ENCODE data around the gene PKP1. TPM values are rescaled to one million over a fixed set of nuclear protein-coding genes. Genes with fewer than 3 reads are reported as not detected.
A peak's percentile ranks its signal among the peaks of the same experiment; 100 is the strongest.
"Not testable (repeated sequence)": the region's sequence is repeated elsewhere in the genome, so short reads cannot be mapped to it uniquely, and the experiment has no call there.

The PKP1 gene
- total RNA-seq, 8 experiments from 2014 or later, result 0.21 to 1.8 (median 0.51) TPM; not detected in 2

DNA sequence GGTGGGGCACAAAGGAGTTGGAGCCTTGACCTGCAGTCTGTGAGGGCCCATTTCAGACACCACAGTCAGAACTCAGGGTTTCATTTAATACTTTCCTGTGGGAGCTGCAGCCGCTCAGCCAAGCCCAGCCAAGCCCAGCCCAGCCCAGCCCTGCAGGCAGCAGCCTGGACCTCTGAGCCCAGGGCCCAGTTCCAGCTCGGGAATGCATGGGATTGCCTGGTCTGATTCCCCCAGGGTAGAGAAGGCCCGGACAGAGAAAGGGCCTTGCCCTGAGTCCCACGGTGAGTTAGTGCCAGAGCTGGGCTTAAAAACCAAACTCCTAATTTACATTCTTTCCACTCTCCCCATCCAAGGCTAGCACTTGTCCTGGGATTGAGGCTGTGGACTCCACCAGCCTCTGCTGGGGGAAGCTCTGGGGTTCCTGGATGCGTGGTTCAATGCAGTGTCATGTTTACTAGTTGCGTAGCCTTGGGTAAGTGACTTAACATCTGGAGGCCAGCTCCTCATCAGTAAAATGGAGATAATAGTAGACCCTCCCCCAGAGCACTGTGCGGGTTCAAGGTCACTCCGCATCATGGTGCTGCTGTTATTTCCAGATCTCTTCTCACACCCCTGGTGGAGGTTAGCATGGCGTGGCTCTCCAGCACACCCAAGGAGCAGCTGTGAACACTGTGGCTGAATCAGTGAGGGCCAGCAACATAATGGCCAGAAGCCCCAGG lies 29.2 kb upstream of the PKP1 start:
- ATAC-seq (replicated peaks in 6 of 8), result peak in 4 of 8 experiments; percentile 13 to 92 (median 76)
- Histone ChIP-seq H3K4me3 (no peak overlapping the region), H3K4me1 (replicated peaks in 1 of 2) (no peaks in the 10 kb centered on the region), H3K27ac (no peak overlapping the region)
- in situ Hi-C loops (cut with MboI; ENCODE audit: low pct_unique_long_range_greater_than_20kb in 2 of 9, low sequenced_read_pairs in 9 of 9, unreplicated experiment in 9 of 9), result loop anchor here in 6 of 9 experiments (25.0 kb wide), 2 partner anchors 108 to 258 kb away; partner anchors contain the start of gene CSRP1 (in 2 of the 6)
- WGBS, 10 experiments, result 0 to 100% (median 89%) methylated on average over 1 to 7 of the region's 9 CpGs; no CpG with 5 or more reads in 2 of the 10 experiments

DNA sequence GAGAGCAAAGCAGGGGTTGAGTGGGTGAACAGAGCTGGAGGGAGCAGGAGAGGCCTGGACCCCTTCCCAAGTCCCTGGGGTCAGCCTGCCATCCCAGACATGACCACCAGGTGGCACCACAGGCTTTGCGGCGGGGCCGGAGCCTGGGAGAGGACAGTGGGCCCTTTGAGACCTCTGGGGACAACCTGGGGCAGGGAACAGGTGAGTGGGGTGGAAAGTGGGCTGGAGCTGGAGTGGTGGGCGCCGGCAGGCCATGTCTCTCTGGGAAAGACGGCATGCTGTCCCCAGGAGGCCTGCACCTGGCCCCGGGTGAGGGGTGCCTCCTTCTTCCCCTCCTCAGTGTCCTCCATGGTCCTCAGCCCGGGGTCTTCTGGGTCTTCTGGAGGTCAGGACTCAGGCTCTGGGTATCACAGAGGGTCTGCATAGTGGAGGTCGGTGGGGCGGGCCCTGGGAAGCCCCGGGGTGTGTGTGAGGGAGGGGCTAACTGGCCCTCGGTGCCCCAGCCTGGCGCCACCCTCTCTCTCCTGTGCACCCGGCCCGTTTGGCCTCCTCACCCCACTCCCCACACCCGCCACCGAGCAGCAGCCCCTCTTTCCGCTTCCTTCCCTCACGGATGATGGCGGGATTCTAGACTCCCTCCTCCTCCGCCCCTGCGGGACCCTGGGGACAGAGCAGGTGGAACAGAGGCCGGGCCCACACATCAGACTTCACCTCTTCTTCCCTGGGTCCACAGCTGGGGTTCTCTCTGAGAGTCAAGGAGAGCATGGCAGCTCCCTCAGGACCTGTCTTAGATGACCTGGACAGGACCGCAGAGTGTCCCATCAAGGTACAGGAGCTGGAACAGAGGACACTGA lies 28.5 kb upstream of the PKP1 start:
- 0 to 100% (median 26%) methylated on average over 1 to 6 of the region's 24 CpGs; no CpG with 5 or more reads in 4 of the 10 experiments for WGBS, 10 experiments
- in situ Hi-C loops (cut with MboI; ENCODE audit: low pct_unique_long_range_greater_than_20kb in 2 of 9, low sequenced_read_pairs in 9 of 9, unreplicated experiment in 9 of 9), result loop anchor here in 6 of 9 experiments (25.0 kb wide), 2 partner anchors 107 to 257 kb away; partner anchors contain the start of gene CSRP1 (in 2 of the 6)
- H3K4me3 ChIP-seq, result no peak overlapping the region
- peak; percentile 53 to 93 (median 88) for ATAC-seq (replicated peaks in 6 of 8)
- no peak overlapping the region for H3K27ac ChIP-seq
- H3K4me1 ChIP-seq (replicated peaks in 1 of 2), result no peaks in the 10 kb centered on the region

DNA sequence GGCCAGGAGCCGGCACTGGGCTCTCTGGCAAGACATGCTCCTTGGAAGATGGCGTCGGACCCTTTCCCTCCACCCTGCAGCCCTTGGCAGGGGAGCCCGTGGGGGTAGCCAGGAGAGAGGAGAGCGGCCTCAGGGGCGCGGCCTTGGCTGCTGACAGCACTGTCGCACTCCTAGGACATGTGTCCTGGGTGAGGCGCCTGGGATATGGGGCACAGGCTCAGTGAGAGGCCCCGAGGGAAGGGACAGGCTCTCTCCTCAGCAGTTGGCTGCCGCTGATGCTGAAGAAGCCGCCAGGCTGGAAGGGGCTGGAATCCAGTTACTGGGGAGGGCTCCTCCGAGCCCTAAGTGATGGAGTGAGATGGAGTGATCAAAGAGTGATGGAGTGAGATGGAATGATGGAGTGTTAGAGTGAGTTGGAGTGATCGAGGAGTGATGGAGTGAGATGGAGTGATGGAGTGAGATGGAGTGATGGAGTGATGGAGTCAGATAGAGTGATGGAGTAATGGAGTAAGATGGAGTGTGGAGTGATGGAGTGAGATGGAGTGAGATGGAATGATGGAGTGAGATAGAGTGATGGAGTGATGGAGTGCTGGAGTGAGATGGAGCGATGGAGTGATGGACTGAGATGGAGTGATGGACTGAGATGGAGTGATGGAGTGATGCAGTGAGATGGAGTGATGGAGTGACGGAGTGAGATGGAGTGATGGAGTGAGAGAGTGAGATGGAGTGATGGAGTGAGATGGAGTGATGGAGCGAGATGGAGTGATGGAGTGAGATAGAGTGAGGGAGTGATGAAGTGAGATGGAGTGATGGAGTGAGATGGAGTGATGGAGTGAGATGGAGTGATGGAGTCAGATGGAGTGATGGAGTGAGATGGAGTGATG lies 27.6 kb upstream of the PKP1 start:
- no peak overlapping the region for H3K27ac ChIP-seq
- no peak for ATAC-seq (replicated peaks in 6 of 8)
- H3K4me1 ChIP-seq (replicated peaks in 1 of 2), result no peaks in the 10 kb centered on the region
- in situ Hi-C loops (cut with MboI; ENCODE audit: low pct_unique_long_range_greater_than_20kb in 2 of 9, low sequenced_read_pairs in 9 of 9, unreplicated experiment in 9 of 9), result loop anchor here in 6 of 9 experiments (25.0 kb wide), 2 partner anchors 107 to 257 kb away; partner anchors contain the start of gene CSRP1 (in 2 of the 6)
- 56 to 95% (median 84%) methylated on average over 4 to 17 of the region's 17 CpGs for WGBS, 10 experiments
- H3K4me3 ChIP-seq, result no peak overlapping the region

DNA sequence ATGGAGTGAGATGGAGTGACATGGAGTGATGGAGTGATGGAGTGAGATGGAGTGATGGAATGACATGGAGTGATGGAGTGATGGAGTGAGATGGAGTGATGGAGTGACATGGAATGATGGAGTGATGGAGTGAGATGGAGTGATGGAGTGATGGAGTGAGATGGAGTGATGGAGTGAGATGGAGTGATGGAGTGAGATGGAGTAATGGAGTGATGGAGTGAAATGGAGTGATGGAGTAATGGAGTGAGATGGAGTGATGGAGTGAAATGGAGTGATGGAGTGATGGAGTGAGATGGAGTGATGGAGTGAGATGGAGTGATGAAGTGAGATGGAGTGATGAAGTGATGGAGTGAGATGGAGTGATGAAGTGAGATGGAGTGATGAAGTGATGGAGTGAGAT lies 25.2 kb upstream of the PKP1 start:
- H3K4me1 ChIP-seq (replicated peaks in 1 of 2); ATAC-seq (replicated peaks in 6 of 8); H3K27ac ChIP-seq; H3K4me3 ChIP-seq: not testable (repeated sequence)
- in situ Hi-C loops (cut with MboI; ENCODE audit: low pct_unique_long_range_greater_than_20kb in 2 of 9, low sequenced_read_pairs in 9 of 9, unreplicated experiment in 9 of 9), result loop anchor here in 6 of 9 experiments (25.0 kb wide), 2 partner anchors 104 to 254 kb away; partner anchors contain the start of gene CSRP1 (in 2 of the 6)

DNA sequence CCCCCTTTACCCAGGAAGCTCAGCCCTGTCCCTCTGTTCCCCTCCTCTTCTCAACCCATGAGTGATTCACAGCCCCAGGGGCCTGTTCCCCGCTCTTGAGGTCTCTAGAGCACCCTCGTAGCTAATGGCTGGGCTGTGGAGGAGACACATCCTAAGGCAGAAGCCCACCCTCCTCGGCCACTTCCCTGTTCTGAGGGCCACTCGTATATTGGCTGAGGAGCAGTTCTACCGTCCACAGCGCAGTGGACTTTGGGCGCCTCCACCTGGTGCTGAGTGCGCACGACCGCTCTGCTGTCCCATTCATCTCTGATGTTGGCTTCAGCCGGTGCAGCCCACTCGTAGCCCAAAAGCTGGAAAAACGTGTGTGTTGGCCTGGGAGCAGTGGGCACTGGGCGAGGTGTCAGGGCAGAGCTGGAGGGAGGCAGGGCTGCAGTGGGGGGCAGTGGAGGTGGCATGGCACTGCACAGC lies 24.5 kb upstream of the PKP1 start:
- 42 to 100% (median 73%) methylated on average over 2 to 12 of the region's 14 CpGs; no CpG with 5 or more reads in 4 of the 10 experiments for WGBS, 10 experiments
- no peak overlapping the region for H3K27ac ChIP-seq
- H3K4me1 ChIP-seq (replicated peaks in 1 of 2), result no peaks in the 10 kb centered on the region
- ATAC-seq (replicated peaks in 6 of 8), result no peak
- no peak overlapping the region for H3K4me3 ChIP-seq
- in situ Hi-C loops (cut with MboI; ENCODE audit: low pct_unique_long_range_greater_than_20kb in 2 of 9, low sequenced_read_pairs in 9 of 9, unreplicated experiment in 9 of 9), result loop anchor here in 6 of 9 experiments (25.0 kb wide), 2 partner anchors 104 to 254 kb away; partner anchors contain the start of gene CSRP1 (in 2 of the 6)

DNA sequence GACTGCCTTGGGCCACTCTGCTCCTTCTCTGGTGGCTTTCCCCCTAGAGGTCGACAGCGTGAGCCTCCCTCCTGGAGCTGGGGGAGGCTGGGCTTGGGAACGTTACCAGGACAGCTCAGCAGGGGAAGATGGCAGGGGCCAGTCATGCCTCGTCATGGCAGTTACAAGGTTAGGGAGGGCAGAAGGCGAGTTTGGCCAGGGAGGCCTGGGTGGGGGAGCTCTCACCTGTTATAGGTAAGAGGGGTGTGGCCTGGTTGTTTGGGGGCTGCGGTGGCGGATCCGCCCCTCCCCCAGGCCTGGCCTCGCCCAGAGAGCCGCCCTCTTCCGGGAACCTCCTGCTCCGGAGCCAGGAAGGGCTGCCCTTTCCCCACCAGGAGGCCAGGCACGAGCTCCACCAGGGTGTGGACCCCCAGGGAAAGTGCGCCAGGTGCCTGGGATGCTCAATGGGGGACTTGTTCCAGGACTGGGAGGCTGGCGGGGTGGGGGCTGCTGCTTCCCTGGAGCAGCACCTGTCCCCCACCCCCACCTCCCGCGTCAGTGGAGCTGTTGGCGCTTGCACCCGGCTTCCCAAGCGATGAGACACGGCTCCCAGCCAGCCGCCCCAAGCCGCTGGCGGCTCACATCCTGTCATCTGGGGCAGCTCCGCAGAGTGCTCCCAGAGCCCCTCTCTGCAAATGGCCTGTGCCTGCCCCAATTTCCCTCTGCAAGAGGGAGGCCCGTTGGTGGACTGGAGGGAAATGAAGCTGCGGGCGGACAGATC lies 23.6 kb upstream of the PKP1 start:
- Histone ChIP-seq H3K27ac (no peak overlapping the region), H3K4me1 (replicated peaks in 1 of 2) (no peaks in the 10 kb centered on the region), H3K4me3 (no peak overlapping the region)
- in situ Hi-C loops (cut with MboI; ENCODE audit: low pct_unique_long_range_greater_than_20kb in 2 of 9, low sequenced_read_pairs in 9 of 9, unreplicated experiment in 9 of 9), result loop anchor here in 7 of 9 experiments (10.0 to 25.0 kb wide), 3 partner anchors 95 to 253 kb away; partner anchors contain the start of gene CSRP1 (in 2 of the 7)
- ATAC-seq (replicated peaks in 6 of 8), result peak in 6 of 8 experiments; percentile 19 to 49 (median 39)
- 13 to 100% (median 73%) methylated on average over 1 to 5 of the region's 28 CpGs; no CpG with 5 or more reads in 6 of the 10 experiments for WGBS, 10 experiments

DNA sequence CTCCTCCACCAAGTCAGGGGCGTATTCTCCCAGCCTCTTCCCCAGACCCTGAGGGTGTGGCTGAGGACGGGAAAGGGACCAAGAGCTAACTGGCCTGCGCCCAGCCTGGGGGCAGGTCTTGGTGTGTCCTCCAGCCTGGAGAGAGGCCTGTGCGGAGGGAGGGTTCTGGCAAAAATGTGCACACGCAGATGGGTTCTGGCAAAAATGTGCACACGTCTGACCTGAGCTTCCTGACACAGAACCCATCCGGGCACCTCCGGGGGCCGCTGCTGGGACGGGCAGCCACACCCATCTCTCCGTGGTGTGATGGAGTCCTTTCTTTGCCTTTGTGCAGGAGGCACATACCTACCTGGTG lies 23.1 kb upstream of the PKP1 start:
- peak in 4 of 8 experiments; percentile 10 to 96 (median 94) for ATAC-seq (replicated peaks in 6 of 8)
- WGBS, 10 experiments, result 2 to 83% (median 79%) methylated on average over 1 to 7 of the region's 11 CpGs; no CpG with 5 or more reads in 6 of the 10 experiments

DNA sequence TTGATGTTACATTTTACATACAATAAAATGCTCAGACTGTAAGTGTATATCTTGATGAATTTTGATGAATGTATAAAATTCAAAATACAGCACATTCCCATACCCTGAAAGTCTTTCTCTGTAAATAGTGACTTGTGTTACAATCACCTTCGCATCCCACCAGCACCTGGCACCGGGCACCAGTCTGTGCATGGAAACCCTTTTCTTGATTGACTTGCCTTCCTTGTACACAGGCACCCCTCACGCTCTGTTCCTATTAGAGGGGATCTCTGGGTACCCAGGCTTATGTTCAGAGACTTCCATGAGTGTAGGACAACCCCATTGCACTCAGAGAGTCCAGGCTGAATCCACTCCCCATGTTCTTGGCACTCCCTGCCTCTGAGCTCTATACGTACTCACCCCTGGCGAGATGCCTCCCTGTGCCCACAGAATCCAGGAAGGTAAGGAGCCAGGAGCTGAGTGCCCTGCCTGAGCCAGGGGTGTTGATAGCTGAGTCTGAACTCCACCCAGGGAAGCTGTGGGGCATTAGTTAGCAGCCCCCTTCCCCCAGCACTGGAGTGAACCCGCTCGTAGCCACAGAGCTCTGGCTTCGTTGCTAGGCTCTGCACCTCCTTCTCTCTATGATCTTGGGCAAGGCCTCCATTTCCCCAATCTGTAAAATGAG lies 22.5 kb upstream of the PKP1 start:
- ATAC-seq (replicated peaks in 6 of 8), result no peak
- Histone ChIP-seq H3K4me1 (replicated peaks in 1 of 2) (no peaks in the 10 kb centered on the region), H3K27ac (no peak overlapping the region), H3K4me3 (no peak overlapping the region)
- in situ Hi-C loops (cut with MboI; ENCODE audit: low pct_unique_long_range_greater_than_20kb in 2 of 9, low sequenced_read_pairs in 9 of 9, unreplicated experiment in 9 of 9), result loop anchor here in 7 of 9 experiments (10.0 to 25.0 kb wide), 3 partner anchors 94 to 252 kb away; partner anchors contain the start of gene CSRP1 (in 2 of the 7)
- 78 to 92% (median 90%) methylated on average over 1 to 7 of the region's 8 CpGs; no CpG with 5 or more reads in 3 of the 10 experiments for WGBS, 10 experiments

More for the DNA sequence above, 23.1 kb upstream of the PKP1 start:
- Histone ChIP-seq H3K4me3 (no peak overlapping the region), H3K4me1 (replicated peaks in 1 of 2) (no peaks in the 10 kb centered on the region), H3K27ac (no peak overlapping the region)
- in situ Hi-C loops (cut with MboI; ENCODE audit: low pct_unique_long_range_greater_than_20kb in 2 of 9, low sequenced_read_pairs in 9 of 9, unreplicated experiment in 9 of 9), result loop anchor here in 7 of 9 experiments (10.0 to 25.0 kb wide), 3 partner anchors 95 to 252 kb away; partner anchors contain the start of gene CSRP1 (in 2 of the 7)

DNA sequence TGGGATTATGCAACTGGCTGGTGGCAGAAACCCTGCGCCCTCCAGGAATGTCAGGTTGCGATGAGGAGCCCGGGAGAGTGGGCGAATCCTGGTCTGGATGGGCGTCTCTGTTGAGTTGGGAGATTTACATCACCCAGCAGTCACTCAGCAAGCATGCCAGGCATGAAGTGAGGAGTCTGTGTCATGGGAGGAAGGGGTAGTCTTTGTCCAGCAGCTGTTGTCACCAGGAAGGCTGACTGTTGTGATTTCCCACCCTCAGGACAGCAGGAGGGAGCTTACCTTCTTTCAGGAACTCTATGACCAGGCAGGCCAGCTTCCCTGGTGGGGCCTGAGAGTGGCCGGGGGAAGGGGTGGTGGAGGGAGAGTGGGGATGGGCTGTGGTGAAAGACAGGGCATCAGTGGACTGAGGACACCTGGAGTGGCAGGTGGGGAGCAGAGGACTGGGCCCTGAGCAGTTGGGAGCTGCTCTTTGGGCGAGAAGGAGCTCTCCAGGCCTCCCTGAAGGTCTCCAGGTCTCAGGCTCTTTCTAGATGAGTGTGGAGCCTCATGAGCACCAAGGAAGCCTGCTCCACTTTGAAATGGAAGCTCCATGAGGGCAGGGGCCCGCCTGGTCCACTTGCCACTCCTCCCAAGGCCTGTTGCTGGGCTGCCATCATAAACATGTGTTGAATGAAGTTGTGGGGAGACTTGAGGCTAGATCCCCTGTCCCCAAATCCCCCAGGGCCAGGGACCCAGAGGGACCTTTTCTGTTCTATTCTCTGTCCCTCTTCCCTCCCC lies 21.3 kb upstream of the PKP1 start:
- in situ Hi-C loops (cut with MboI; ENCODE audit: low pct_unique_long_range_greater_than_20kb in 2 of 9, low sequenced_read_pairs in 9 of 9, unreplicated experiment in 9 of 9), result loop anchor here in 7 of 9 experiments (10.0 to 25.0 kb wide), 3 partner anchors 93 to 250 kb away; partner anchors contain the start of gene CSRP1 (in 2 of the 7)

DNA sequence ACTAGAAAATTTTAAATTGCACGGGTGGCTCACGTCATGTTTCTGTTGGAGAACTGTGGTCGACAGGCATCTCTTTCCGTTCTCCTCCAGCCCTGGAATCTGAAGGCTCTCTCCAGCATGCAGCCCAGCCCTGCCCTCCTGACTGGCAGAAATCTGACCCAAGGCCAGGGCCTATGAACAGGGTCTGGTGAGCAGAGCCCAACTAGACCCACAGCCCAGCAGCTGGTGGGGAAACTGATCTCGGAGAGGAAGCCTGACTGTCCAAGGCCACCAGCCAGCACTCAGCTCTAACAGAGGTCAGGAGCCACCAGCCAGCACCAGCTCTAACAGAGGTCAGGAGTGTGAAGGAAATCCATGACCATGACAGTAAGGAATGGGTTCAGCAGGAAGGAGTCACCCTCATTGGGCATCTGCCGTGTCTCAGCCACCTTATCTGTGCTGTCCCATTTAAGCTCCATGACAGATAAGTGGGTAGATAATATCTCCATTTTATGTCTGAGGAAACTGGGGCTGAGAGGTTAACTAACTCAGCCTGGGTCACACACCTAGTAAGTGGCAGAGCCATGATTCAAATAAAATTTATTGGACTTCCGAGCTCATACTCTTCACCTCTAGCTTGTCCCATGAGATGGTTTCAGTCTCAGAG lies 20.2 kb upstream of the PKP1 start:
- Histone ChIP-seq H3K27ac (no peak overlapping the region), H3K4me1 (replicated peaks in 1 of 2) (peaks cover 4 to 6% of the 10 kb centered on the region in 2 donors), H3K4me3 (no peak overlapping the region)
- in situ Hi-C loops (cut with MboI; ENCODE audit: low pct_unique_long_range_greater_than_20kb in 2 of 9, low sequenced_read_pairs in 9 of 9, unreplicated experiment in 9 of 9), result loop anchor here in 7 of 9 experiments (10.0 to 25.0 kb wide), 3 partner anchors 92 to 249 kb away; partner anchors contain the start of gene CSRP1 (in 2 of the 7)
- 70 to 100% (median 86%) methylated on average over 1 to 7 of the region's 7 CpGs; no CpG with 5 or more reads in 1 of the 10 experiments for WGBS, 10 experiments
- ATAC-seq (replicated peaks in 6 of 8), result no peak

More for the DNA sequence above, 21.3 kb upstream of the PKP1 start:
- no peak for ATAC-seq (replicated peaks in 6 of 8)
- Histone ChIP-seq H3K4me1 (replicated peaks in 1 of 2) (peaks cover 4% of the 10 kb centered on the region in 2 donors), H3K27ac (no peak overlapping the region), H3K4me3 (no peak overlapping the region)
- 57 to 82% (median 76%) methylated on average over 2 to 5 of the region's 8 CpGs; no CpG with 5 or more reads in 6 of the 10 experiments for WGBS, 10 experiments
